Stimulated activated CD4-positive, alpha-beta T cell treated with anti-CD3 and anti-CD28 coated beads, TNF-alpha, amount 100 ng/mL, for 48 hours (primary cell): ENCODE results near the gene TKFC.
"Not testable (repeated sequence)": the region's sequence is repeated elsewhere in the genome, so short reads cannot be mapped to it uniquely, and the experiment has no call there.

Experiments
- DNase-seq, 3 donors: peaks; one replicate each; pipeline ENCODE4 v3.0.0-alpha.2; 2020; ENCODE audit warnings: low read depth in 3 of 3

TKFC gene

GRCh38 chr11:61369372-61370348 is 36.6 kb downstream of the TKFC start:
- DNase-seq: no peak

- DNase-seq: no peak
Measured at GRCh38 chr11:61370349-61371005, 37.4 kb downstream of the TKFC start.

DNA sequence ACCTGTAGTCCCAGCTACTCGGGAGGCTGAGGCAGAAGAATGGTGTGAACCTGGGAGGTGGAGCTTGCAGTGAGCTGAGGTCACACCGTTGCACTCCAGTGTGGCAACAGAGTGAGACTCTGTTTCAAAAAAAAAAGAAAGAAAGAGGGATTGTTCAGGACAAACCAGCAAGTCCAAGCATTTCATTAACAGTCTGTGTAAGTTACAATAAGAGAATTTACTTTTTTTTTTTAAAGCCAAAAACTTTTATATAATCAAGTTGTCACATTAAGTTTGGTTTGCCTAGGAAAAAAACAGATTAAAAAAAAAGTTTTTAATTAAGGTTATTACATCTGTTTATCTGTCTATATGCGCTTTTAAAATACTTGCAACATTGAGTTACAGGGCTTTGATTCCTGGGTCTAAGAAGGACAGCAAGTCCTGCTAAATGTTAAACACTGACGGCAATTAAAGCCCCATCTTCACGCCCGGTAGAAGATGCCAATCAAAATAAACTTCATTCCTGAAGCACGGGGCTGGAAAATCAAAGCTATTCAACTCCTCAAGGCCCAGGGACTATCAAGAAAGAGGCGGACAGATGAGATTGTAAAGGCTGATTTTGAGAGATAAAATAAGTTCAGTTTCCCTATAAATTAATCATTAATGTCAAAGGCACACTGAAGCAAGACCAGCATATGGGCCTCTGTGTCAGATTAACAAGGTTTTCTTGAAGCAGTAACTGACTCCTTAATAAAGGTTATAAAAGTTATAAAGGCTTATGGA is 39.8 kb downstream of the TKFC start:
- no peak for DNase-seq

- DNase-seq: no peak
Measured at GRCh38 chr11:61375761-61376108, 42.7 kb downstream of the TKFC start.

DNA sequence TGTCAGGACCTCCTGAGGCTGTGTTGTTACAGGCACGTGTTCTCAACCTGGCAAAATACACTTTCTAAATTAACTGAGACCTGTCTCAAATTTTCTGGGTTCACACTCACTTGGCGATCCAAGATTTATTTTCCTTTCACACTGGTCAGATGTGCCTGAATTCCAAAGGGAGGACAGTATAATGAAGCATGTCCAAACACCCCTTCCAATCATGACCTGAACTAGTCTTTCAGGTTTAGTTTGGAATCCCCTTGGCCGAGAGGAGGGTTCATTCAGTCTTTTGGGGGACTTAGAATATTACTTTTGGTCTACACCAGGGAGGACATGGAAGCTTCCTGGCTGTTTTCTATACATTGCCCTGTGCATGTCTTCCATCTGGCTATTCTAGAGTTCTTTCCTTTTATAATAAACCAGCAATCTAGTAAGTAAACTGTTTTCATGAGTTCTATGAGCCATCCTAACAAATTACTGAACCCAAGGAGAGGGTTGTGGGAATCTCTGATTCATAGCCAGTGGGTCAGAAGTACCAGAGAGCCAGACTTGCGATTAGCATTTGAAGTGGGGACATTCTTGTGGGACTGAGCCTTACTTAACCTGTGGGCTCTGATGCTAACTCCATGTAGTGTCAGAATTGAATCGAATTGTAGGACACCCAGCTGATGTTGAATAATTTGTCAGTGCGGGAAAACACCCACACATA is 44.6 kb downstream of the TKFC start:
- DNase-seq: no peak

- no peak for DNase-seq
Measured at GRCh38 chr11:61378713-61379313, 45.8 kb downstream of the TKFC start.

DNA sequence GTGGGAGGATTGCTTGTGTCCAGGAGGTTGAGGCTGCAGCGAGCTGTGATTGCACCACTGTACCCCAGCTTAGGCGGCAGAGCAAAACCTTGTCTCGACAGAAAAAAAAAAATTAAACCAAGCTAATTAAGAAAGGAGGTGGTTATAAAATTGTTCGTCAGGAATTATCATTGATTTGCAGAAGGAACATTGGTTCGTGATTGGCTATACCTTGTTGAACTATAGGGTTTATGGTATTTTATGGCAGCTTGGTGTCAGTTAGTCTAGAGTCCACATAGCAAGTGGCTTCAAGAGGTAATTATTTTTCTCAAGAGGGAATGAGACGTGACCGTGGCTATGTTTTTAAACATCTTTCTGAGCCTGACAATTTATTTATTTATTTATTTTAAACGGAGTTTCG is 47.9 kb downstream of the TKFC start:
- DNase-seq: no peak

- not testable (repeated sequence) for DNase-seq
Measured at GRCh38 chr11:61383859-61384258, 50.8 kb downstream of the TKFC start.

GRCh38 chr11:61384271-61385242 is 51.5 kb downstream of the TKFC start:
- no peak for DNase-seq

DNA sequence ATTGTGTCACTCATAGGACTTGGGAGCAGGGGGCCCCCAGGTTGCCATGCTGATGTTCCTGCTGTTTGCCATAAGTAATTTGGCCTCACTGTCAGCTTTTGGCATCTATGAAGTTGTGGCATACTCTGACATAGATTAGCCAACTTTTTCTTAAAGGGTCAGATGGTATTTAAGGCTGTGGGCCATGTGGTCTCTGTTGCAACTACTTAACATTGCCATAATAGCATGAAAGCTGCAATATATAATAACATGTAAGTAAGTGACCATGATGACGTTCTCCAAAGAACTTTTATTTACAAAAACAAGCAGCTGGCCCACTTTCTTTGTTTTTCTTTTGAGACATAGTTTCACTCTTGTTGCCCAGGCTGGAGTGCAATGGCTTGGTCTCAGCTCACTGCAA is 57.1 kb downstream of the TKFC start:
- DNase-seq: no peak

GRCh38 chr11:61392981-61393595 is 60.1 kb downstream of the TKFC start:
- no peak for DNase-seq
